ENCODE measurements around the gene ENTPD1.
"Not testable (repeated sequence)": the region's sequence is repeated elsewhere in the genome, so short reads cannot be mapped to it uniquely, and the experiment has no call there.

Gene ENTPD1, protein sequence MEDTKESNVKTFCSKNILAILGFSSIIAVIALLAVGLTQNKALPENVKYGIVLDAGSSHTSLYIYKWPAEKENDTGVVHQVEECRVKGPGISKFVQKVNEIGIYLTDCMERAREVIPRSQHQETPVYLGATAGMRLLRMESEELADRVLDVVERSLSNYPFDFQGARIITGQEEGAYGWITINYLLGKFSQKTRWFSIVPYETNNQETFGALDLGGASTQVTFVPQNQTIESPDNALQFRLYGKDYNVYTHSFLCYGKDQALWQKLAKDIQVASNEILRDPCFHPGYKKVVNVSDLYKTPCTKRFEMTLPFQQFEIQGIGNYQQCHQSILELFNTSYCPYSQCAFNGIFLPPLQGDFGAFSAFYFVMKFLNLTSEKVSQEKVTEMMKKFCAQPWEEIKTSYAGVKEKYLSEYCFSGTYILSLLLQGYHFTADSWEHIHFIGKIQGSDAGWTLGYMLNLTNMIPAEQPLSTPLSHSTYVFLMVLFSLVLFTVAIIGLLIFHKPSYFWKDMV

DNA sequence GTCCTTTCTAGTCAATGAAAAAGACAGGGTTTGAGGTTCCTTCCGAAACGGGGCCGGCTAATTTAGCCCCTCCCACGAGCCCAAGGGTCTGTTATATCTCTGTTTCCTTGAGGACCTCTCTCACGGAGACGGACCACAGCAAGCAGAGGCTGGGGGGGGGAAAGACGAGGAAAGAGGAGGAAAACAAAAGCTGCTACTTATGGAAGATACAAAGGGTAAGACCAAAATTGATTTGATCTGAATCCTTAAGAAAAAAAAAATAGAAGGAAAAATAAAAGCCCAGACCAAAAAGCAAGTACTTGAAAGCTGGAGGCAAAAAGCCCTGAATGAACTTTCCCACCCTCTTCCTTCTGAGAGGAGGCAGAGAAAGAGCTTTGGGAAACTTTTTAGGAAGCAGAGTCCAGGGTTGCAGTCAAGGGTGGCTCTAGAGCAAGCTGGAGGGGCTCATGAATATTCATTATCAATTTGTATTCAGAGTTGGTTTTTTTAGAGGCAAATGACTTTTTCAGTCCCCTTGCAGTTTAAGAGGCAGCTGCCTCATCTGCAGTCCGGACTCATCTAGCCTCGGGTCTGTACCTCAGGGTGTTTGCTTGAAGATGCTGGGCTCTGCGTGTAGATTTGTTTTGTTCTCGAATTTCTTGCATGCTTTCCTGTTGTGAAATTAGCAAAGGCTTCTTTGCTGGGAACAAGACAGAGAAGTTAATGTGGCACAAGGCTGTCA lies at the start of gene ENTPD1:
Gene ENTPD1, plus strand, starts transcription at position 123 of the 721 bp plus-strand sequence. Its CDS starts 77 bp downstream, at position 200.
- no peak for DNase-seq

DNA sequence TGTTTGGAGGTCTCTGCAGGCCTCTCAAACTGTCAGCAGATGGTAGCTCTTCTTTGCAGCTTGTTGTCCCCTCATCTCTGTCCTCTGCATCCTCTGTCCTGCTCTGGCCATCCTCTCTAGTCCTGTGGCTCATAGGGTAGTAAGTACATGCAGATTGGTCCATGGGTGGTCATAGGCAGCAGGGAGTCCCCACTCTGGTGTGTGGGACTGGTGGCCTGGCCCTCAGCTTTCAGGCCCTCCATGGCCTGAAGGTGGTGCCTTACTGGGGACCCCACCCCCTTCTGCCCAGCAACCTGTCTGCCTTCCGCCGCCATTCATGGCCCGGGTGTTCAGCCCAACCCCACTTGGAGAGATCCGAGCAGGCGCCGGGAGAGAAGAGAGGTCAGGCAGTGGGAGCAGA lies 49.4 kb upstream of the ENTPD1 start:
- DNase-seq = no peak

DNA sequence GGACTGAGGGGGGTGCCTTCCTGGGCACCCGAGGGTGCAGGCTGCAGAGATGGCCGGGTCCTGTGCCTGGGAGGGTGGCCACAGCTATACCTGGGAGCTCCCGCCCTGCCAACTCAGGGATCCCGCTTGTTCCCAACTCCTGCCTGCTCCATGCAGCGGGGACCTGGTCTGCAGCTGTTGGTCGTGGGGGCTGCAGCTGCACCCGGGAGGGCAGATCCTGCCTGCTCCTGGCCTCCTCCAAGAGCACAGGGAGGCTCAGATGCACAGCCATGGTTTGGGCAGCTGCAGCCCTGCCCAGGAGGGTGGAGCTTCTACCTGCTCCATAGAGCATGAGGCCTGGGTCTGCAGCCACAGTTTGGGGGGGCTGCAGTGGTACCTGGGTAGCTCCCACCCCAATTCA lies 49.0 kb upstream of the ENTPD1 start:
- DNase-seq = no peak

DNA sequence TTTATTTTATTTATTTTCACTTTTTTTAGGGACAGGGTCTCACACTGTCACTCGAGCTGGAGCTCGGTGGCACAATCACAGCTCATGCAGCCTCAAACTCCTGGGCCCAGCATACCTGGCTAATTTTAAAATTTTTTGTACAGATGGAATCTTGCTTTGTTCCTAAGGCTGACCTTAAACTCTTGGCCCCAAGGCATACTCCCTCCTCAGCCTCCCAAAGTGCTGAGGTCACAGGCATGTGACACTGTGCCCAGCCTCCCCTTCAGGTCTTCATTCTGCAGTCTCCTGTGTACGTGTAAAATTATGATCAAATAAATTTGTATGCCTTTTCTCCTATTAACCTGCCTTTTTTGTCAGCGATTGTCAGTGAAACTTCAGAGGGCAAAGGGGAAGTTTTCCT lies 44.5 kb upstream of the ENTPD1 start:
- DNase-seq = no peak

DNA sequence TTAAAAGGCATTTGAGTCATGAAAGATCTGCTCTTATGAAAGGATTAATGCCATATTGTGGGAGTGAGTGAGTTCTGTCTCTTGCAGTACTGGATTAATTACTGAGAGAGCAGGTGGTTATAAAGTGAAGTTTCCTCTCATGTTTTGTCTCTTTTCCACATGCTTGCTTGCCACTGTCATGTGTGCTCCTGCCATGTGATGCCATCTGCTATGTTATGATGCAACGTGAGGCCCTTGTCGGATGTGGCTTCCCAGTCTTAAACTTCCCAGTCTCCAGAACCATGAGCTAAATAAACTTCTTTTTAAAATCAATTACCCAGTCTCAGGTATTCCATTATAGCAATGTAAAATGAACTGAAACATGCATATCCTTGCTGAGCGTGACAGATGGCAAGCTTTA lies 39.5 kb upstream of the ENTPD1 start:
- no peak for DNase-seq

DNA sequence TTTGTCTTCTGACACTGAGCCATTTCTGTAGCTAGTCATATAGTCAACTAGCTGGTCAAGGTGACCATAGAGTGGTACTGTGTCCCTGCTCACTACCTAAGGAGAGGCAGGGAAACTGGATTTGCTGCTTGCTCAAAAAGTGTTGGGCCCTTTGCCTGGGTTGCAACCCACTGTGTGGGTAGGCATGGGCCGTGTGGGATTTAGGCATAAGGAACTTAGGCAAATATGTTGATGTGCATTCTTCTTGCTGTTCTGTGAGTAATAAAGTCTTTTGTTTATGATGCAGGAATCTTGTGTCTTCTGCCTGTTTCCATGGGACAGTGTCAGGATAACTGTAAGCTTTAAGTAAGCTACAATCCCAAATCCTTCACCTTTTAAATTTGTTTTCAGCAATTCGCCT lies 39.1 kb upstream of the ENTPD1 start:
- DNase-seq = no peak

DNA sequence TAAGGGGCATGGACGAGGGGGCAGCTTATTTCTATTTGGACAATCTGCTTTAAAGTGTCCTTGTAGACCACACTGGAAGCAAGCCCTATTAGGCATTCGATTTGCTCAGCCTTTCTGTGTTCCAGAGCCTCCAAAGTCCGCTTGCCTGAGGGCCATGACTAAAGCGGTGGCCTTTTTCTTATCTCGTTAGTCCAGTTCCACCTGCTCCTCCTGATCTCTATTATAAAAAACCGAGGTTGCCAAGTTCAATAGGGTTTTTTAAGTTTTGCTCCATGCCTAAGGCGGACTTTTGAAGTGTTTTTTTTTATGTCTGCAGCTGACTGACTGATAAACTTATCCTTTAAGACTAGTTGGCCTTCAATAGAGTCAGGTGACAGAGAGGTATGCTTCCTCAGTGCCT lies 35.2 kb upstream of the ENTPD1 start:
- not testable (repeated sequence) for DNase-seq

DNA sequence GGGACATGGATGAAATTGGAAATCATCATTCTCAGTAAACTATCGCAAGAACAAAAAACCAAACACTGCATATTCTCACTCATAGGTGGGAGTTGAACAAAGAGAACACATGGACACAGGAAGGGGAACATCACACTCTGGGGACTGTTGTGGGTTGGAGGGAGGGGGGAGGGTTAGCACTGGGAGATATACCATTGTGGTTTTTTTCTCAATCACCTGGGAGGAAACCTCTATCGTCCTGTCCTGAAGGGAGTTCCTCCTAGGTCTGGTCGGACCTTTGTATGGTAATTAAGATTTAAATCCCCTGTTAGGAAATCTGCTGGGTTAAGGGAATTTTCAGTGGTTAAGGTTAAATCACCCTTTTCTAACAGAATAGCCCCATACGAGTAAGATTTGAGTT lies 33.5 kb upstream of the ENTPD1 start:
- not testable (repeated sequence) for DNase-seq

DNA sequence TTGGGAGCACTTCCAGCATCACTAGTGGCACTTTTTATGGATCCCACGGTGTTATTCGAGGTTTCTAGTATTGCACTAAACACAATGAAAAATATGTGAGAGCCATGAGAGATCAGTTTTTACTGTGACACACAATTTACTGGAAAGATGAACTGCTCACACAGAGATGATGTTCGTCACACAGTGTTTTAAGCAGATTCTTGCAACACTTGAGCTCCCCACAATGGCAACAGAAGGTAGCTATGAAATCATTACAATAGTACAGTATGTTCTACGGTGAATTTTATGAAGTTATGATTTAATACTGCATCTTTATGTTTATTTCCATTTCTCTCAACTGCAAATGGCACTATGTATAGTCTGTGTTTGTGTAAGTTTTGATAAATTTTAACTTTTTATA lies 27.4 kb upstream of the ENTPD1 start:
- DNase-seq = no peak

DNA sequence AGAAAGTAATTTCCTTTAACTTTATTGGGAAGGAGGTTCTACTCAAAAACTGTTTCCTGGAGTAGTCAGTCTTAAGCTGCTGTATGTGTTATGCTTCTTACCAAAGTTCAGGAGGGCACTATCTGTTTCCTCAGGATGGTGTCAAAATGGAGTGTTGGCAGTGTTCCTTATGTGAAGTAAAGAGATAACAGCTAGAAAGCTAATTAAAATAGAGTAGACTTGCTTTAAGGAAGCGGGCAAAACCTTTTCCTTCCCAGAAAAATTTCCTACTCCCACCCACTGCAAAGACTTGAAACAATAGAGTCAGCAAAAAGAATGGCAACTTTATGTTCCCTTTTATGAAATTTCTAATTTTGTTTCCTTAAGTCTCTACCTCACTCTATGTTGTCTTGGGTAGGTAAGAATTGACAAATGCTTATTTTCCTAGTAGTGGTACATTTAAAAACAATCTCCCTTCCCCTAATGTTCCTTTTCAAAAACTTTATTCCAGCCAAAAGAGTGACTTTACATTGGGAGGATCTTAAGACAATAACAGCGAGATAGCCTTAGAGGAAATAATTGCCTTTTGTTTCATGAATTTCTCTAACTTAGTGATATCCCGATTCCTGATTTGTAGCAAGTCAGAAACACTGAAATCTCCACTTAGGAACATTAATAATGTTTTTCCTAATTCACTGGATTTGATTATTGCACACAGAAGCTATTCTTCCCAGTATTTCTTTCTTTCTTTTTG lies 26.5 kb upstream of the ENTPD1 start:
- DNase-seq = no peak

DNA sequence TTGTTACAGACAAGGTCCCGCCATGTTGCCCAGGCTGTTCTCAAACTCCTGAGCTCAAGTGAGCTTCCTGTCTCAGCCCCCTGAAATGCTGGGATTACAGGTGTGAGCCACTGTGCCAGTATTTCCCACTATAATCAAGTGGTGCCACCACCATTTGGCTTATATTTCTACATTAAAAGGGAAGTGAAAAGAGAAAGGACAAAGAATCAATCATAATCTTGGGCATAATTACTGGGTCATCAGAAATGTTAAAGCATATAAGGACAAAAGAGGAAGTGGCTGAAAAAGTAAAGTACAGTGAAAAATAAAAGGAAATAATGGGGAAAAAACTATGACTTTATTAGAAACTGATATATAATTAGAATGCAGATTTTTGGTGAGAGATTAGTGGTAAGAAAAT lies 25.7 kb upstream of the ENTPD1 start:
- no peak for DNase-seq

DNA sequence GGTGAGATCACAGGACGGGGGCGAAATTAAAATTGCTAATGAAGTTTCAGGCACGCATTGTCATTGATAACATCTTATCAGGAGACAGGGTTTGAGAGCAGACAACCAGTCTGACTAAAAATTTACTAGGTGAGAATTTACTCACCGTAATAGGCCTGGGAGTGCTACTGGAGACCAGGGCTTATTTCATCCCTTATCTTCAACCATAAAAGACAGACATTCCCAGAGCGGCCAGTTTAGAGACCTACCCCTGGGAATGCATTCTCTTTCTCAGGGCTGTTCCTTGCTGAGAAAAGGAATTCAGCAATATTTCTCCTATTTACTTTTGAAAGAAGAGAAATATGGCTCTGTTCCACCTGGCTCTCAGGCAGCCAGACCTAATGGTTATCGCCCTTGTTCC lies 23.1 kb upstream of the ENTPD1 start:
- not testable (repeated sequence) for DNase-seq

DNA sequence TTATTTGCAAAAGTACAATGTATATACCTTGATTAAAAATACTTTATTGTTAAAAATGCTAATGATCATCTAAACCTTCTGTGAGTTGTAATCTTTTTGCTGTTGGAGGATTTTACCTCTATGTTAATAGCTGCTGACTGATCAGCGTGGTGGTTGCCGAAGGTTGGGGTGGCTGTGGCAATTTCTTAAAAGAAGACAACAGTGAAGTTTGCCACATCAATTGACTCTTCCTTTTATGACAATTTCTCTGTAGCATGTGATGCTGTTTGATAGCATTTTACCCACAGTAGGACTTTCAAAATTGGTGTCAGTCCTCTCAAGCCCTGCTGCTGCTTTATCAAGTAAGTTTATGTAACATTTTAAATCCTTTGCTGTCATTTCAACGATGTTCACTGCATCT lies 16.9 kb upstream of the ENTPD1 start:
- no peak for DNase-seq

DNA sequence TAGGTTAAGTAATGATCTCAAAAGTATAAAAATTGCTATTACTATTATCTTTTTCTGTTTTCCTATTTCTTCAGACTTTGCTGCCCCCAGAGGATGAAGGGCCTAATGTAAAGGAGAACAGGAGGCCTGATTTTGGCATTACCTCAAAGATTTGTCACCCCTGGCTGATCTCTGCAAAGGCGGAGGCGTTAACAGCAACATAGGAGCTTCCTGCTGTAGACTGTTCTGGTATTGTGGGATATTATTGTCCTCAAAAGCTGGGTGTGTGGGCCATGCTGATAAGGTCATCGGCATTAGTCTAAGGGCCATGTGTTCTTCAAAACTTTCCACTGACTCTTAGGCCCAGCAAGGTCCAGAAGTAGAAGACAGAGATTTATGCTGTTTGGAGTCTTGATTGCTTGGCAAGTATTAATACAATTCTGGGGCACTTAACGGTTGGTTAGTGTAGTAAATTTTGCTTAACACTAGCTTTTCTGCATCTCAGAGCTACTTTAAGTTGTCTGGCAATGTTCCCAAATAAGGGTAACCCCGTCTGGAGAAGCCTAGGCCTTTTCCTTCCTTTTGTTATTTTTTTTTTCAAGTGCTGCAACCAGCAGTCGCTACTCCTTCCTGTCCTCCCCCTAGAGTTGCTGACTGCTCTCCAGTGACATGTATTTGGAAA lies 14.0 kb upstream of the ENTPD1 start:
- DNase-seq = no peak

DNA sequence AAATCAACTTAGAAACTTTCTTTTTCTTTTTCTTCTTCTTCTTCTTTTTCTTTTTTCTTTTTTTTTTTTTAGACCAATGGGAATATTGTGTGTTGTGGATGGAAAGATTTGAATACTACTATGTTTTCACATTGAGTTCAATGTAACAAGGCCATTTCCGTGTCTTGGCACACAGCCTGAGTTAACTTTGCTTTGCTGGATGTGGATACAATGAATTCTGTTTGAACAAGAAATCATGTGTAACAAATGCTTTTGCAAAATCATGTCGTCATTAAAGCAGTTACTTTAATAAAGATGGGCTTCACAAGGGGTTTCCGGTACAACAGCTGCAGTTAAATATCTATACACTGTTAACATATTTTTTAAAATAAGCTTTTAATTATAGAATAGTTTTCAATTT lies 13.5 kb upstream of the ENTPD1 start:
- no peak for DNase-seq

DNA sequence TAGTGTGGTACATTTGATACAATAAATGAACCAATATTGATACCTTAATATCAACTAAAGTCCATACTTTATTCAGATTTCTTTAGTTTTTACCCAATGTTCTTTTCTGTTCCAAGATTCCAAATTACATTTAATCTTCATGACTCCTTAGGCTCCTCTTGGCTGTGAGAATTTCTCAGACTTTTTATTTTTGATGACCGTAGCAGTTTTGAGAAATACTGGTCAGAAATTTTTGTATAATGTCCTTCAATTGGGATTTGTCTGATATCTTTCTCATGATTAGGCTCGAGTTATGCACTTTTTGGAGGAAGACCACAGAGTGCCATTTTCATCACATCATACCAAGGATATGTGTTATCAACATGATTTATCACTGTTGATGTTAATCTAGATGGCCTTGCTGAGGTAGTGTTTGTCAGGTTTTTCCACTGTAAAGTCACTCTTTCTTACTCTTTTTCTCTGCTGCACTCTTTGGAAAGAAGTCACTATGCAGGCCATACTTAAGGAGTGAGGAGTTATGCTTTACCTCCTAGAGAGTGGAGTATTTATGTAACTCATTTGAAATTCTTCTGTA lies 12.9 kb upstream of the ENTPD1 start:
- DNase-seq = no peak

DNA sequence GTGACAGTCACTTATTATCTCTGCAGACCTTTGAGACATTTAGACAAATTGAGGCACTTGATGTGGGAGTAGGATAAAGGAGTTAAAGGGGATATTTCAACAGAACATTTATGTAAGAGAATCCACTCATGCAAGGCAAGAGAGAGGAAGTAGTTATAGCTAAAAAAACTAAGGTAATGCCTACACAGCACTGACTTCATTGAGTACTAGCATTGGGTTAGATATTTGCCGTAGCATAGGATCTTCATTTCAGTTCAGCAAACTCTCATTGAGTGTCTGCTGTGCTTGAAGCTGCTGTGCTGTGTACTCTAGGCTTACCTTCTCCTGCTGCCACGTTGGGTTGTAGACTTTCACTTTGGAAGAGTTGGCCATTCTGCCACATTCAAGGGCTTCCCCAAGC lies 10.5 kb upstream of the ENTPD1 start:
- no peak for DNase-seq

DNA sequence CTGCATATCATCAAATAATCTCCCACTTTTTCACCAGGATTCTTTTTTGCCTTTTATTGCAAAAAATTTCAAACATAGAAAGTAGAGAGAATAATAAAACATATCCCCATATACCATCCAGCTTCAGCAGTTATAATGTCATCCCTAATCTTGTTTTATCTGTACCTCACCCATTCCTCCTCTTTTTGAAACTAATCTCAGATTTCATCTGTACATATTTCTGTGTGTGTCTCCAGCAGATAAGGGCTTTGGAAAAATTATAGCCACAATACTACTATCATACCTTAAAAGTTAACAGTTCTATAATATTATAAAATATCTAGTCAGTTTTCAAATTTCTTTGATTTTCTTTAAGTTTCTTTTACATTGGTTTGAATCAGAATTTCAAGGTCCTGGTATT lies 7.6 kb upstream of the ENTPD1 start:
- no peak for DNase-seq

DNA sequence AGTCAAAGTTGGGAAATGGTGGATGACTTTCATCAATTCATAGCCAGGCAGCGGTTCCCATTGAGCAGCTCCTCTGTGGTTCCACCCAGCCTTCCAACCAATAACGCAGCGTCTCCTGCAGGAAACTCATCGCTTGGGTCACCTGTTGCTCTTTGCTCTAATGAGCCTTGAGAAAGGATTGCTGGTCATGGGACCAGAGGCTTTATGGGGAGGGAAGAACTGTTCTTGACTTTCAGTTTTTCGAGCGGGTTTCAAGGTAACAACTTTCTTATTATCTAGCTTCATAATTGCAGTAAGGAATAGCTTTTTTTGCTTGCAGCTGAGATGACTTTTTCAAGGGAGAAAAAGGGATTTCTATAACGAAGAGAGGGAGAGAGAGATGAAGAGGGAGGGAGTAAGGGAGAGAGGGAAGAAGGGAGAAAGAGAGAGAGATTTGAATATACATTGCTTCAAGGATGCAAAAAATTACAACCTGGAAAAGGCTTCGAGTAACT lies 405 bp upstream of the ENTPD1 start:
- no peak for DNase-seq

DNA sequence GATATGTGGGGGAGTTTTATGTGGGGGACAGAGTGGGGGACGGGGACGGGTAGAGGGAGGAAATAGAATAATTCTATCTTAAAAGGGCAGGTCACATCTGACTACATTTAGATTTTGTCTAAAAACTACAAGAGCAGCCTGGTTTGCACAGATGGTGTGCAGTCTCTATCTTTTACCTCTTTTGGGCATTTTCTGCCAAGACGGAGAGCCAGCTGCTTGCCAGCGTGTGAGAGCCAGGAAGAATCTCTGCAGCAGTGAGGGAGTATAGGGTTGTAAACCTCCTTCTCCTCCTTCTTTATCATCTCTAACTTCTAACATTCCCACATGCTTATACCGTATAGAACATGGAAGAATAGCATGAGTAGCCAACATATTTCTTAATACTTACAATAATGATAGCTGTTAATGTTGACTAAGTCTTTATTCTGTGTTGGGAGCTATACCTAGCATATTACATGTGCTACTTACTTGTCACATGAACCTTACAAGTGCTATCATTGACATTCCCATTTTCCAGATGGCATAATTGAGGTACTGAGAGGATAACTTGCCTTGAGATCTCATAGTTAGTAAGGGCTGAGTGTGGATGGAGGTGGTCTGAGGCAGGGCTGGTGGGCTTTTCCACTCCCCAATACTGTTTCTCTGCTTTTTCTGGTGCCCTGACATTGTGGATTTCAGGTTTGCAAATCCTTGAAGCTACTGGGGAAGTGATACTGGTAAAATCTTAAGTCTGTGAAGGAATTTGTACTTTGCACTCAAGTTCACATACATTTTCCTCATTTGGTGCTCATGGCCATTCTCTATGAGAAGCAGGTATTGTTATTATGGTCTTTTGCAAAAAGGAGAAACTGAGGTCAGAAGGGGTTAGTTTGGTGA lies 1.1 kb downstream of the ENTPD1 start:
- DNase-seq = no peak

DNA sequence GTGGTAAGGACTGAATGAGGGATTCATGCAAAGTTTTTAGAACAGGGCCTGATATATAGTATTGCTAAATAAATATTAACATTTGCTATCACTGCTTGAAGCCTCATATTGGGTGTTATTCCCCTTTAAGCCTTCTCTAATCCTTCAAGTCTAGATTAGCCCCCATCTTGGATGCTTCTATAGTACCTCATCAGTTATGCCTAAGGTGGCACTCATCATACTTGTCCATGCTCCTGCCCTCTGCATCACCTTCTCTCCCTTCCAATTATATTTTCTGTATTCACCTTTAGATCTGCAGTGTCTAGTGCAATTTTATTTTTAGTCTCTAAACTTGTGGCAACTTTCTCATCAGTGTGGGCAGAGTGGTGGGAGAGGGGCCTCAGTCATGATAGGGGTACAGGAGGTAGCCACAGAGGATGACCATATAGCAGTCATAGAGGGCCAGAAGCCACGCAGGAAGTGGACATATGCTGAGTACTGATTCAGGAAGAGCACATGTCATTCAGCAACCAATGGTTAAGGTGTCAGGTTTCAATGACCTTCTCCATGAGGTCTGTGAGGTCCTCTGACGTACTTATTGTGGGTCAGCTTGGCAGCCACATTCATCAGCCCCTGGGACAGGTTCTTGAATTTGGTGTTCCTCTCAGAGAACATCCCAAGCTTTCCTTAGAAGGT lies 2.5 kb downstream of the ENTPD1 start:
- DNase-seq = no peak
